Ovary (tissue), 3 donors: ENCODE results near the gene INPP5A.

ENCODE experiments used
- EP300 ChIP-seq: sonication (generic); formaldehyde crosslinking; IDR thresholded peaks from one replicate; pipeline ENCODE4 v1.6.1; 2017; ENCODE audit warnings: antibody characterized with exemption
- POLR2A ChIP-seq: fragments of 450-650 bp; IDR thresholded peaks from one replicate; pipeline ENCODE4 v1.6.1; 2017; ENCODE audit warnings: antibody characterized with exemption, mild to moderate bottlenecking, moderate library complexity
- TF ChIP-seq, protein P1 (sequence below), 3 donors: fragments of 450-650 bp in 2 of 3; fragments of 200-600 bp in 1 of 3; IDR thresholded peaks; one replicate each; pipeline versions ENCODE4 v1.5.1 to v1.8.0; 2016 to 2022; ENCODE audit warnings: antibody characterized with exemption in 3 of 3, mild to moderate bottlenecking in 1 of 3
- donor health status: DM: no; HTN: no; CAD: no.

DNA sequence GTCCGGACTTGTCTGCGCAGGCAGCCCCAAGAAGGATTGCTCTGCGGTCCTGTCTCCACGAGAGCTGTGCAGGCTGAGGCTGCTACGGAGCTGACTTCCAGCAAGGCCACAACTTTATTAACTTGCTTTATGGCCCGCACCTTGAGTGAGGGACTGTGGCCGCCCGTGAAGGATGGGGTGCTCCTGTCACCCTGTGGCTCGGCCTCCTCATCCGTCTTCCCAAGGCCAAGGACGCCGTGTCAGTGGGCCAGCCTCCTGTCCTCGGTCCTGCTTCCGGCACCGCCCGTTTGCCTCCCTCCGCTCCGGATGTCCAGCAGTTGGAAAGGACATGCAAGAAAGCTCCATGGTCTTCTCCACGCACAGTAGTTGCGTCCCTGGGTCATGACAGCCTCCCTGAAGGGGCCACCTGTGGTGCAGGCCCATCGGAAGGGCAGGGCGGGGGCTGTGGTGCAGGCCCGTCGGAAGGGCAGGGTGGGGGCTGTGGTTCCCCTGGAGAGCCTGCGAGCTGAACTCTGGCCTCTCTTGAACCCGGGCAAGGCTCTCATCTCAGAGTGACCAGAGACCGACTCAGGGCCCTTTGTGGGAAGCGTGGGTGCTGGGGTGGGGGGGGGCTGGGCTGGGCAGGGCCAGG is 161.3 kb downstream of the INPP5A start:
- TF ChIP-seq, protein P1, sequence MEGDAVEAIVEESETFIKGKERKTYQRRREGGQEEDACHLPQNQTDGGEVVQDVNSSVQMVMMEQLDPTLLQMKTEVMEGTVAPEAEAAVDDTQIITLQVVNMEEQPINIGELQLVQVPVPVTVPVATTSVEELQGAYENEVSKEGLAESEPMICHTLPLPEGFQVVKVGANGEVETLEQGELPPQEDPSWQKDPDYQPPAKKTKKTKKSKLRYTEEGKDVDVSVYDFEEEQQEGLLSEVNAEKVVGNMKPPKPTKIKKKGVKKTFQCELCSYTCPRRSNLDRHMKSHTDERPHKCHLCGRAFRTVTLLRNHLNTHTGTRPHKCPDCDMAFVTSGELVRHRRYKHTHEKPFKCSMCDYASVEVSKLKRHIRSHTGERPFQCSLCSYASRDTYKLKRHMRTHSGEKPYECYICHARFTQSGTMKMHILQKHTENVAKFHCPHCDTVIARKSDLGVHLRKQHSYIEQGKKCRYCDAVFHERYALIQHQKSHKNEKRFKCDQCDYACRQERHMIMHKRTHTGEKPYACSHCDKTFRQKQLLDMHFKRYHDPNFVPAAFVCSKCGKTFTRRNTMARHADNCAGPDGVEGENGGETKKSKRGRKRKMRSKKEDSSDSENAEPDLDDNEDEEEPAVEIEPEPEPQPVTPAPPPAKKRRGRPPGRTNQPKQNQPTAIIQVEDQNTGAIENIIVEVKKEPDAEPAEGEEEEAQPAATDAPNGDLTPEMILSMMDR (IDR thresholded peaks at IDR 0.05), result no peak
- TF ChIP-seq POLR2A (no peak), EP300 (no peak)
